SU-DHL-6 (cell line): ENCODE results near the gene LRIG3.

Experiments used
- EZH2phosphoT487 ChIP-seq: fragments of 200-600 bp; sonication (generic), shearing (Covaris generic); conservative IDR thresholded peaks from 2 replicates; pipeline ENCODE4 v1.6.1; 2018; ENCODE audit warnings: mild to moderate bottlenecking, antibody characterized with exemption, low read length, moderate library complexity, mixed read lengths
- TF ChIP-seq, protein P1 (sequence below): fragments of 200-600 bp; sonication (generic); IDR thresholded peaks from one replicate; pipeline ENCODE4 v1.5.1; 2017; ENCODE audit warnings: antibody characterized with exemption, mild to moderate bottlenecking, low read length, moderate library complexity; ENCODE audit not compliant: insufficient read depth, poor library complexity, severe bottlenecking

DNA sequence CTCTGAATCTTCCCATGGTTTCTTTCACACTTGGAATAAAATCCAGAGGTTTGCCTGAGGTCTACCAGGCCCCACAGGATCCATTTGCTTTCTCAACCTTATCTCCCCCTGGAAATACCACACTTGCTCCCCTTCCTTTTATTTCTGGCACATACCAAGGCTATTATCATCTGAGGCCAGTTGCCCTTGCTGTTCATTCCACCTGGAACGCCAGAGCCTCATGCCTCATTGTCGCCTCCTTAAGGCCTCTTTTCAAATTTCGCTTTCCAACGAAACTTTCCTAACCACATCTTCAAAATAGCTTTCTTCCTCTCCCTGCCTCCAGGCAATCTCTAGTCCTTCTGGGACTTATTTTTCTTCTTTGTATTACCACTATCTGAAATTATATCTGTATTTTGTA lies 11.2 kb upstream of the LRIG3 start:
- TF ChIP-seq, protein P1, sequence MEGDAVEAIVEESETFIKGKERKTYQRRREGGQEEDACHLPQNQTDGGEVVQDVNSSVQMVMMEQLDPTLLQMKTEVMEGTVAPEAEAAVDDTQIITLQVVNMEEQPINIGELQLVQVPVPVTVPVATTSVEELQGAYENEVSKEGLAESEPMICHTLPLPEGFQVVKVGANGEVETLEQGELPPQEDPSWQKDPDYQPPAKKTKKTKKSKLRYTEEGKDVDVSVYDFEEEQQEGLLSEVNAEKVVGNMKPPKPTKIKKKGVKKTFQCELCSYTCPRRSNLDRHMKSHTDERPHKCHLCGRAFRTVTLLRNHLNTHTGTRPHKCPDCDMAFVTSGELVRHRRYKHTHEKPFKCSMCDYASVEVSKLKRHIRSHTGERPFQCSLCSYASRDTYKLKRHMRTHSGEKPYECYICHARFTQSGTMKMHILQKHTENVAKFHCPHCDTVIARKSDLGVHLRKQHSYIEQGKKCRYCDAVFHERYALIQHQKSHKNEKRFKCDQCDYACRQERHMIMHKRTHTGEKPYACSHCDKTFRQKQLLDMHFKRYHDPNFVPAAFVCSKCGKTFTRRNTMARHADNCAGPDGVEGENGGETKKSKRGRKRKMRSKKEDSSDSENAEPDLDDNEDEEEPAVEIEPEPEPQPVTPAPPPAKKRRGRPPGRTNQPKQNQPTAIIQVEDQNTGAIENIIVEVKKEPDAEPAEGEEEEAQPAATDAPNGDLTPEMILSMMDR = no peak
- no peak for TF ChIP-seq EZH2phosphoT487
